Measurements from ENCODE around the gene RGS2. TPM values are rescaled to one million over a fixed set of nuclear protein-coding genes. Genes with fewer than 3 reads are reported as not detected.

The RGS2 gene
- total RNA-seq, 2 experiments from 2014 or later, result 6.2 to 6.5 TPM

GRCh38 chr1:192776206-192776605 is 32.6 kb upstream of the RGS2 start:
- H3K27ac Mint-ChIP-seq, result no peak overlapping the region
- ChIA-PET CTCF (no interaction called here), POLR2A (no interaction called here)
- H3K27me3 Mint-ChIP-seq (ENCODE audit: low read depth), result peaks cover 9% of the 10 kb centered on the region
- no peak overlapping the region for H3K4me3 Mint-ChIP-seq
- no peaks in the 10 kb centered on the region for H3K9me3 Mint-ChIP-seq (ENCODE audit: insufficient read depth)
- no peak for ATAC-seq
- DNase-seq, result no peak
- no peaks in the 10 kb centered on the region for H3K4me1 Mint-ChIP-seq (ENCODE audit: low read depth)
- no peaks in the 10 kb centered on the region for H3K36me3 Mint-ChIP-seq (ENCODE audit: low read depth)

GRCh38 chr1:192776998-192777397 is 31.8 kb upstream of the RGS2 start:
- Mint-ChIP-seq H3K36me3 (ENCODE audit: low read depth) (no peaks in the 10 kb centered on the region), H3K27ac (no peak overlapping the region), H3K9me3 (ENCODE audit: insufficient read depth) (no peaks in the 10 kb centered on the region), H3K4me3 (no peak overlapping the region), H3K27me3 (ENCODE audit: low read depth) (peaks cover 15% of the 10 kb centered on the region), H3K4me1 (ENCODE audit: low read depth) (no peaks in the 10 kb centered on the region)
- ChIA-PET CTCF (no interaction called here), POLR2A (no interaction called here)
- DNase-seq, result no peak
- no peak for ATAC-seq

- ATAC-seq, result no peak
These were observed 25.0 kb upstream of the RGS2 start for GRCh38 chr1:192783791-192784190.

GRCh38 chr1:192784397-192784796 is 24.4 kb upstream of the RGS2 start:
- Mint-ChIP-seq H3K36me3 (ENCODE audit: low read depth) (no peaks in the 10 kb centered on the region), H3K4me3 (no peak overlapping the region), H3K4me1 (ENCODE audit: low read depth) (no peaks in the 10 kb centered on the region), H3K27ac (no peak overlapping the region), H3K9me3 (ENCODE audit: insufficient read depth) (no peaks in the 10 kb centered on the region), H3K27me3 (ENCODE audit: low read depth) (peaks cover 21% of the 10 kb centered on the region)
- POLR2A ChIA-PET, result no interaction called here
- ATAC-seq, result no peak
- no peak for DNase-seq
- CTCF ChIA-PET, result no interaction called here

More at GRCh38 chr1:192783791-192784190, 25.0 kb upstream of the RGS2 start:
- DNase-seq, result no peak
- no peaks in the 10 kb centered on the region for H3K36me3 Mint-ChIP-seq (ENCODE audit: low read depth)
- ChIA-PET CTCF (no interaction called here), POLR2A (no interaction called here)
- peaks cover 21% of the 10 kb centered on the region for H3K27me3 Mint-ChIP-seq (ENCODE audit: low read depth)
- H3K4me1 Mint-ChIP-seq (ENCODE audit: low read depth), result no peaks in the 10 kb centered on the region
- no peak overlapping the region for H3K27ac Mint-ChIP-seq
- H3K4me3 Mint-ChIP-seq, result no peak overlapping the region
- H3K9me3 Mint-ChIP-seq (ENCODE audit: insufficient read depth), result no peaks in the 10 kb centered on the region

- CTCF ChIA-PET, result no interaction called here
- Mint-ChIP-seq H3K9me3 (ENCODE audit: insufficient read depth) (no peaks in the 10 kb centered on the region), H3K4me3 (no peak overlapping the region), H3K27ac (no peak overlapping the region), H3K4me1 (ENCODE audit: low read depth) (no peaks in the 10 kb centered on the region), H3K27me3 (ENCODE audit: low read depth) (peaks cover 15% of the 10 kb centered on the region), H3K36me3 (ENCODE audit: low read depth) (no peaks in the 10 kb centered on the region)
- DNase-seq (no peak), ATAC-seq (no peak)
- POLR2A ChIA-PET, result no interaction called here
These were observed 22.3 kb upstream of the RGS2 start for GRCh38 chr1:192786576-192786975.

- DNase-seq (no peak), ATAC-seq (no peak)
- ChIA-PET CTCF (no interaction called here), POLR2A (no interaction called here)
- Mint-ChIP-seq H3K4me3 (no peak overlapping the region), H3K27ac (no peak overlapping the region), H3K4me1 (ENCODE audit: low read depth) (no peaks in the 10 kb centered on the region), H3K36me3 (ENCODE audit: low read depth) (no peaks in the 10 kb centered on the region), H3K9me3 (ENCODE audit: insufficient read depth) (no peaks in the 10 kb centered on the region), H3K27me3 (ENCODE audit: low read depth) (peaks cover 9% of the 10 kb centered on the region)
These were observed 20.8 kb upstream of the RGS2 start for GRCh38 chr1:192787914-192788585.

GRCh38 chr1:192789871-192790270 is 19.0 kb upstream of the RGS2 start:
- no peaks in the 10 kb centered on the region for H3K4me1 Mint-ChIP-seq (ENCODE audit: low read depth)
- H3K36me3 Mint-ChIP-seq (ENCODE audit: low read depth), result no peaks in the 10 kb centered on the region
- ChIA-PET CTCF (no interaction called here), POLR2A (interaction anchor here (0.6 kb wide), 1 partner anchor 523 kb away, joined by 3 read pairs; no protein-coding TSS in a partner anchor)
- peaks cover 5% of the 10 kb centered on the region for H3K27me3 Mint-ChIP-seq (ENCODE audit: low read depth)
- DNase-seq (no peak), ATAC-seq (no peak)
- H3K9me3 Mint-ChIP-seq (ENCODE audit: insufficient read depth), result no peaks in the 10 kb centered on the region
- H3K27ac Mint-ChIP-seq, result no peak overlapping the region
- no peak overlapping the region for H3K4me3 Mint-ChIP-seq

- Mint-ChIP-seq H3K36me3 (ENCODE audit: low read depth) (no peaks in the 10 kb centered on the region), H3K27me3 (ENCODE audit: low read depth) (peaks cover 10% of the 10 kb centered on the region), H3K9me3 (ENCODE audit: insufficient read depth) (no peaks in the 10 kb centered on the region), H3K27ac (no peak overlapping the region), H3K4me3 (no peak overlapping the region), H3K4me1 (ENCODE audit: low read depth) (no peaks in the 10 kb centered on the region)
- POLR2A ChIA-PET, result no interaction called here
- CTCF ChIA-PET, result interaction anchor here (1.2 kb wide), 1 partner anchor 14 kb away, joined by 3 read pairs; no protein-coding TSS in a partner anchor
- DNase-seq, result no peak
- ATAC-seq, result no peak
These were observed 16.2 kb upstream of the RGS2 start for GRCh38 chr1:192792628-192793027.

GRCh38 chr1:192793983-192794767 is 14.7 kb upstream of the RGS2 start:
- no peaks in the 10 kb centered on the region for H3K36me3 Mint-ChIP-seq (ENCODE audit: low read depth)
- ChIA-PET CTCF (no interaction called here), POLR2A (no interaction called here)
- H3K4me1 Mint-ChIP-seq (ENCODE audit: low read depth), result no peaks in the 10 kb centered on the region
- DNase-seq, result no peak
- no peak for ATAC-seq
- no peak overlapping the region for H3K4me3 Mint-ChIP-seq
- H3K27me3 Mint-ChIP-seq (ENCODE audit: low read depth), result peaks cover 10% of the 10 kb centered on the region
- H3K9me3 Mint-ChIP-seq (ENCODE audit: insufficient read depth), result no peaks in the 10 kb centered on the region
- no peak overlapping the region for H3K27ac Mint-ChIP-seq

- CTCF ChIA-PET, result no interaction called here
- ATAC-seq, result no peak
- no peak overlapping the region for H3K27ac Mint-ChIP-seq
These were observed 14.1 kb upstream of the RGS2 start for GRCh38 chr1:192794768-192795035.

GRCh38 chr1:192795916-192796618 is 12.8 kb upstream of the RGS2 start:
- no peaks in the 10 kb centered on the region for H3K9me3 Mint-ChIP-seq (ENCODE audit: insufficient read depth)
- ATAC-seq, result no peak

More at GRCh38 chr1:192794768-192795035, 14.1 kb upstream of the RGS2 start:
- Mint-ChIP-seq H3K27me3 (ENCODE audit: low read depth) (peaks cover 10% of the 10 kb centered on the region), H3K36me3 (ENCODE audit: low read depth) (no peaks in the 10 kb centered on the region), H3K4me1 (ENCODE audit: low read depth) (no peaks in the 10 kb centered on the region), H3K9me3 (ENCODE audit: insufficient read depth) (no peaks in the 10 kb centered on the region), H3K4me3 (no peak overlapping the region)
- DNase-seq, result no peak
- POLR2A ChIA-PET, result no interaction called here

GRCh38 chr1:192797143-192797542 is 11.7 kb upstream of the RGS2 start:
- Mint-ChIP-seq H3K27me3 (ENCODE audit: low read depth) (peaks cover 7% of the 10 kb centered on the region), H3K27ac (no peak overlapping the region), H3K36me3 (ENCODE audit: low read depth) (no peaks in the 10 kb centered on the region), H3K9me3 (ENCODE audit: insufficient read depth) (no peaks in the 10 kb centered on the region), H3K4me3 (no peak overlapping the region), H3K4me1 (ENCODE audit: low read depth) (no peaks in the 10 kb centered on the region)
- ATAC-seq, result no peak
- no peak for DNase-seq
- ChIA-PET POLR2A (no interaction called here), CTCF (interaction anchor here (1.3 kb wide), 1 partner anchor 10 kb away, joined by 3 read pairs; no protein-coding TSS in a partner anchor)

More at GRCh38 chr1:192795916-192796618, 12.8 kb upstream of the RGS2 start:
- POLR2A ChIA-PET, result no interaction called here
- no peaks in the 10 kb centered on the region for H3K36me3 Mint-ChIP-seq (ENCODE audit: low read depth)
- no peak overlapping the region for H3K27ac Mint-ChIP-seq
- H3K4me1 Mint-ChIP-seq (ENCODE audit: low read depth), result no peaks in the 10 kb centered on the region
- peaks cover 10% of the 10 kb centered on the region for H3K27me3 Mint-ChIP-seq (ENCODE audit: low read depth)
- no peak for DNase-seq
- no peak overlapping the region for H3K4me3 Mint-ChIP-seq
- CTCF ChIA-PET, result interaction anchor here (1.5 kb wide), 1 partner anchor 13 kb away, joined by 3 read pairs; the partner anchor contains the start of gene RGS2
